K562 (cell line): ENCODE results near the gene RSPRY1. TPM values are rescaled to one million over a fixed set of nuclear protein-coding genes. Genes with fewer than 3 reads are reported as not detected.

Experiments
- CBX3 ChIP-seq, 2 experiments: IDR thresholded peaks; 1 replicate in 1 of 2; 2 replicates in 1 of 2; pipeline ENCODE4 v1.6.1; 2012; ENCODE audit warnings: inconsistent platforms in 2 of 2, low read length in 2 of 2, borderline replicate concordance in 1 of 2, control low read depth in 1 of 2
- CTCFL ChIP-seq: IDR thresholded peaks from 2 replicates; pipeline ENCODE4 v1.6.1; 2011; ENCODE audit warnings: borderline replicate concordance, low read depth, mild to moderate bottlenecking, moderate library complexity, low read length; ENCODE audit not compliant: insufficient read depth, poor library complexity, severe bottlenecking
- ESRRA ChIP-seq: fragments of 450-650 bp; IDR thresholded peaks from 2 replicates; pipeline ENCODE4 v1.6.1; 2014; ENCODE audit warnings: low read depth, mild to moderate bottlenecking, moderate library complexity, borderline replicate concordance
- FOXJ3 ChIP-seq: sonication (generic); formaldehyde crosslinking; IDR thresholded peaks from 2 replicates; pipeline ENCODE4 v1.4.0; 2020; ENCODE audit warnings: mild to moderate bottlenecking, missing genetic modification reagents
- FUS ChIP-seq: fragments of 200-400 bp; formaldehyde crosslinking; optimal IDR thresholded peaks from 2 replicates; pipeline ENCODE3; 2017; ENCODE audit warnings: low read depth, low read length
- HNRNPK ChIP-seq: fragments of 200-400 bp; formaldehyde crosslinking; IDR thresholded peaks from one replicate; pipeline ENCODE4 v1.6.1; 2018; ENCODE audit warnings: mild to moderate bottlenecking, low read depth, low read length; ENCODE audit not compliant: poor library complexity, severe bottlenecking
- KLF1 ChIP-seq: fragments of 450-650 bp; IDR thresholded peaks from 2 replicates; pipeline ENCODE4 v1.6.1; 2016; ENCODE audit warnings: missing genetic modification characterization, missing compliant biosample characterization
- MED1 ChIP-seq: sonication (generic); formaldehyde crosslinking; IDR thresholded peaks from 2 replicates; pipeline ENCODE4 v1.8.1; 2023; ENCODE audit warnings: missing genetic modification reagents, borderline replicate concordance
- MEF2A ChIP-seq: IDR thresholded peaks from 2 replicates; pipeline ENCODE4 v1.6.1; 2011; ENCODE audit warnings: low read depth, mild to moderate bottlenecking, low read length, moderate library complexity; ENCODE audit not compliant: control insufficient read depth
- RBM15 ChIP-seq: fragments of 200-400 bp; formaldehyde crosslinking; IDR thresholded peaks from 2 replicates; pipeline ENCODE4 v1.6.1; 2018; ENCODE audit warnings: mild to moderate bottlenecking, low read length, moderate library complexity; ENCODE audit not compliant: insufficient read depth
- RNF2 ChIP-seq: sonication (generic); IDR thresholded peaks from 2 replicates; pipeline ENCODE4 v1.6.1; 2016
- TGIF2 ChIP-seq: sonication (generic); formaldehyde crosslinking; IDR thresholded peaks from 2 replicates; pipeline ENCODE4 v1.8.1; 2022; ENCODE audit warnings: mild to moderate bottlenecking, missing genetic modification reagents, moderate library complexity
- U2AF1 ChIP-seq: fragments of 200-400 bp; formaldehyde crosslinking; optimal IDR thresholded peaks from 2 replicates; pipeline ENCODE3; 2017; ENCODE audit warnings: mild to moderate bottlenecking, low read depth, low read length, moderate library complexity
- polyA plus RNA-seq, 8 experiments: library from polyadenylated mRNA; depleted of rRNA in 4 of 8; stranded (reverse) in 5 of 8; unstranded in 3 of 8; fragments of >200 nt; fragmentation: Nextera tagmentation in 2 of 8; fragmentation: Illumina TruSeq in 1 of 8; extraction: Ambion mirVana in 2 of 8; extraction: Trizol in 1 of 8; gene quantifications; 2 replicates each; pipeline versions ENCODE4 v1.2.1 to v1.2.3, GENCODE V29; 2011 to 2014; ENCODE audit warnings: inconsistent platforms in 1 of 8, missing spikeins in 1 of 8
- total RNA-seq, 7 experiments: library from RNA; depleted of rRNA in 6 of 7; stranded (reverse); fragments of >200 nt in 6 of 7; fragmentation: Illumina TruSeq in 2 of 7; extraction: Trizol in 2 of 7; gene quantifications; 2 replicates each; pipeline versions ENCODE4 v1.2.1 to v1.2.3, GENCODE V29; 2011 to 2021; ENCODE audit warnings: low replicate concordance in 1 of 7
- TF ChIP-seq, protein P1 (sequence below), 2 experiments: fragments of 450-650 bp; formaldehyde crosslinking in 1 of 2; IDR thresholded peaks; 2 replicates each; pipeline versions ENCODE4 v1.4.0 to v1.6.1; 2014 to 2020; ENCODE audit warnings: mild to moderate bottlenecking in 2 of 2, borderline replicate concordance in 1 of 2, low read depth in 1 of 2

Gene RSPRY1
- total and polyA plus RNA-seq, 9 of the 15 experiments (the other 6 are each of a cell fraction or from before 2014, with no cell fraction given), result 10.2 to 27.8 (median 20.8) TPM

GRCh38 chr16:57185945-57186871 is at the start of gene RSPRY1, which contains the start of gene PSME3IP1 (continued):
- no peak for TF ChIP-seq CTCFL
- TF ChIP-seq, protein P1, sequence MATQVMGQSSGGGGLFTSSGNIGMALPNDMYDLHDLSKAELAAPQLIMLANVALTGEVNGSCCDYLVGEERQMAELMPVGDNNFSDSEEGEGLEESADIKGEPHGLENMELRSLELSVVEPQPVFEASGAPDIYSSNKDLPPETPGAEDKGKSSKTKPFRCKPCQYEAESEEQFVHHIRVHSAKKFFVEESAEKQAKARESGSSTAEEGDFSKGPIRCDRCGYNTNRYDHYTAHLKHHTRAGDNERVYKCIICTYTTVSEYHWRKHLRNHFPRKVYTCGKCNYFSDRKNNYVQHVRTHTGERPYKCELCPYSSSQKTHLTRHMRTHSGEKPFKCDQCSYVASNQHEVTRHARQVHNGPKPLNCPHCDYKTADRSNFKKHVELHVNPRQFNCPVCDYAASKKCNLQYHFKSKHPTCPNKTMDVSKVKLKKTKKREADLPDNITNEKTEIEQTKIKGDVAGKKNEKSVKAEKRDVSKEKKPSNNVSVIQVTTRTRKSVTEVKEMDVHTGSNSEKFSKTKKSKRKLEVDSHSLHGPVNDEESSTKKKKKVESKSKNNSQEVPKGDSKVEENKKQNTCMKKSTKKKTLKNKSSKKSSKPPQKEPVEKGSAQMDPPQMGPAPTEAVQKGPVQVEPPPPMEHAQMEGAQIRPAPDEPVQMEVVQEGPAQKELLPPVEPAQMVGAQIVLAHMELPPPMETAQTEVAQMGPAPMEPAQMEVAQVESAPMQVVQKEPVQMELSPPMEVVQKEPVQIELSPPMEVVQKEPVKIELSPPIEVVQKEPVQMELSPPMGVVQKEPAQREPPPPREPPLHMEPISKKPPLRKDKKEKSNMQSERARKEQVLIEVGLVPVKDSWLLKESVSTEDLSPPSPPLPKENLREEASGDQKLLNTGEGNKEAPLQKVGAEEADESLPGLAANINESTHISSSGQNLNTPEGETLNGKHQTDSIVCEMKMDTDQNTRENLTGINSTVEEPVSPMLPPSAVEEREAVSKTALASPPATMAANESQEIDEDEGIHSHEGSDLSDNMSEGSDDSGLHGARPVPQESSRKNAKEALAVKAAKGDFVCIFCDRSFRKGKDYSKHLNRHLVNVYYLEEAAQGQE (IDR thresholded peaks at IDR 0.05; ENCODE audit: borderline replicate concordance), result peak; percentile 91
- TF ChIP-seq, protein P1 (CRISPR knock-in tag; IDR thresholded peaks at IDR 0.05; ENCODE audit: low read depth), result no peak
- 0 out of 2 replicates have a peak, but pooled peaks have one; percentile 22 for TF ChIP-seq RNF2
- TF ChIP-seq TGIF2 (CRISPR knock-in tag), result peak; percentile 16; the same call in 1 of the 2 replicates
- no peak for TF ChIP-seq RBM15
- TF ChIP-seq MEF2A, result no peak
- TF ChIP-seq HNRNPK, result no peak
- TF ChIP-seq MED1 (CRISPR knock-in tag), result no peak
- no peak for TF ChIP-seq CBX3 (IDR thresholded peaks at IDR 0.05; ENCODE audit: borderline replicate concordance in 1 of 2, low read length in 2 of 2)
- TF ChIP-seq FUS, result no peak
- no peak for TF ChIP-seq U2AF1
- no peak for TF ChIP-seq FOXJ3 (CRISPR knock-in tag)
- no peak for TF ChIP-seq ESRRA
- no peak for TF ChIP-seq KLF1 (tag)
